Ammon's horn (tissue), 1 donor: ENCODE data around the gene CASP7.

Experiments
- DNase-seq: peaks from one replicate; pipeline ENCODE4 v3.0.0-alpha.2; 2016; ENCODE audit warnings: low spot score

The CASP7 gene

GRCh38 chr10:113666682-113667252 is 12.9 kb upstream of the CASP7 start:
- DNase-seq: no peak

DNA sequence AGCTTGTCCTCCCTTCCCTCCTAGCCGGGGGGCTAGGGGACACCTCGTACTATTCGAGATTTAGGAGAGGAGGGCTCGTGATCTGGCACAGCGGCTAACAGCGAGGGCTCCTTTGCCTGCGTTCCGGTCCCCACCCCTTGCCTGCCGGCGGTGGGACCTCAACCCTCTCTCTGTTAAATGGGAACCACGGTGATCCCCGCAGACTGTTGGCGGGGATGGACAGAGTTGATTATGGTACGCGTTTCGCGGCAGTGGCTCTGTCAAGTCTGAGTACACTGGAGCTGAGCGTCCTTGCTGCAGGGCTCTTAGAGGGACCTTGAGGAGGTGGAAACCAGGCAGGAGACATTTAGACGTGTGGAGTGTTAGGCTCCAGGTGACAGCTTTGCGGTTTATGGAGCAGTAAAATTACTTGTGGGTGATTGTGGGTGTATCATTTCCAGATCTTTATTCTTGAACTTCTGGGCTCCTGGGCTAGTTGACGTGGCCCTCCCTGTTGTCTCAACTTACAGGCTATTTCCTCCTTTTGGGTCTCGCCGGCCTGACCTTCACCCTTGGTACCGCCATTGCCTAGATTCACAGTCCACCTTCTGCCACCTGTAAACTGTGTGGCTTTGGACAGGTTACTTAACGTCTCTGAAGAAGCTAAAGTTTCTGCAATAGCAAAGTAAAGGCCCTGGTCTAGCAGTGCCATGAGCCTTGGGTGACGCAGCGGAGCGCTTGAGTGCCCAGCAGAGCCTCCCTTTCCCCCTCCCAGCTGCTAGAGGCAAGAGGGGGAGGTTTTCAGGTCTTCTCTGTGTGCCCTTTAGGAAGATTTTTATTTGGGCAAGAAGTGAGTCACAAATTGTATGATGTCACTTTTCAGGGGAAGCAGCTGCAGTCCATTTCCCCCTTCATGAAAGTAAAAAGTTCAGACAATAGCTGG is 739 bp downstream of the CASP7 start:
- peak; percentile 25 for DNase-seq

- DNase-seq: no peak
These were observed 2.1 kb downstream of the CASP7 start for GRCh38 chr10:113681533-113682470.

- DNase-seq: no peak
These were observed 3.6 kb downstream of the CASP7 start for GRCh38 chr10:113683300-113683699.

GRCh38 chr10:113686028-113686427 is 6.3 kb downstream of the CASP7 start:
- no peak for DNase-seq

DNA sequence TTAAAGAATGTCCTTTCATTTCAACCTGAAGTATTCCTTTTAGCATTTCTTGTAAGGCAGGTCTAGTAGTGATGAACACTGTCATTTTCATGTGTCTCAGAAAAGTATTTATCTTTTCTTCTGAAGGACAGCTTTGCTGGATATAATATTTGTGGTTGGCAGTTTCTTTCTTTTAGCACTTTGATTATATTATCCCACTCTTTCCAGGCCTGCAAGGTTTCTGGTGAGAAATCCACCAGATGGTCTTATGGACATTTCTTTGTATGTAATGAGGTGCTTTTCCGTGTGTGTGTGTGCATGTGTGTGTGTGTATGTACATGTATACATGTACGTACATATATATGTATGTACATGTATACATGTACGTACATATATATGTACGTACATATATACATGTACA is 7.3 kb downstream of the CASP7 start:
- DNase-seq: no peak

GRCh38 chr10:113689057-113689456 is 9.3 kb downstream of the CASP7 start:
- DNase-seq: no peak

DNA sequence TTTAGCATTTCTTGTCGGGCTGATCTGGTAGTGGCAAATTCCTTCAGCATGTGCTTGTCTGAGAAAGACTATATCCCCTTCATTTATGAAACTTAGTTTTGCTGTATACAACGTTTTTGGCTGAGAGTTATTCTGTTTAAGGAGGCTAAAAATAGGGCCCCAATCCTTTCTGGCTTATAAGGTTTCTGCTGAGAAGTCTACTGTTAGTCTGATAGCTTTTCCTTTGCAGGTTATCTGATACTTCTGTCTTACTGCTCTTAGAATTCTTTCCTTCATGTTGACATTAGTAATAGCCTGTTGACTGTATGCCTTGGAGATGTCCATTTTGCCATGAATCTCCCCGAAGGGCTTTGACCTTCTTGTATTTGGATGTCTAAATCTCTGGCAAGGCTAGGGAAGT is 9.9 kb downstream of the CASP7 start:
- no peak for DNase-seq

DNA sequence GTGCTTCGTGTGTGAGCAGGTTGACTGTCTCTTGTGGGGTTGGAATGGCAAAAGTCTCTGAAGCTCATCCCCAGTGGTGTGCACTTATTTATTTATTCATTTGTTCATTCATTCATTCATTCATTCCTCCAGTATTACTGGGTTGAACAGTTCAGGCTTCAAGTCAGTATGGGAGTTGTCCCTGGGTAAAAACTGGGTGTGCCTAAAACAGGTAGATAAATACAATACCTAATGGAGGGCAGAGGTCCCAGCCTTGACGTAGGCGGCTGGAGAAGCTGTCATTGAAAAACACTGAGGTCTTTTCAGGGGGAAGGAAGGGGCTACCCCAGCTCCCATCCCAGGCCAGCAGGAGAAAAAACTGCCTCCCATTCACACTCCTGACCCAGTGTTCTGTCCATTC is 11.0 kb downstream of the CASP7 start:
- no peak for DNase-seq

GRCh38 chr10:113691381-113691780 is 11.7 kb downstream of the CASP7 start:
- no peak for DNase-seq

DNA sequence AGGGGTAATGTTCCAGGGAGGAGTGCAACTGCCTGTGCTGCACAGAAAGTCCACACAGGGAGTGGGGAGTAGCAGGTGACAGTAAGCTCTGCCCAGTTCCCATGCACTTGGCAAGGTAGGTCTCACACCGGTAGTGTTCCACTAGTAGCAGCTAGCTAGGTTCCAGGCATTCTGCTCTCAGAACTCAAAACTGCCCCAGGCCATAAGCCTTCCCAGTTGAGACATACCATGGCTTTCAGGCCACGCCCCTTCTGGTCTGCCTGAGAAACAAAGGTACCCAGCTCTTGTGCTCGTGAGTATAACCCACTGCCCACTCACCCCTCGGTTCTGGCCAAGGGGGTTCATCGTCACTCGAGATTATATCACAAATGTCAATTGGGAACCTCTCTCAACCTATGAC is 12.6 kb downstream of the CASP7 start:
- DNase-seq: no peak

GRCh38 chr10:113693348-113693747 is 13.6 kb downstream of the CASP7 start:
- no peak for DNase-seq

DNA sequence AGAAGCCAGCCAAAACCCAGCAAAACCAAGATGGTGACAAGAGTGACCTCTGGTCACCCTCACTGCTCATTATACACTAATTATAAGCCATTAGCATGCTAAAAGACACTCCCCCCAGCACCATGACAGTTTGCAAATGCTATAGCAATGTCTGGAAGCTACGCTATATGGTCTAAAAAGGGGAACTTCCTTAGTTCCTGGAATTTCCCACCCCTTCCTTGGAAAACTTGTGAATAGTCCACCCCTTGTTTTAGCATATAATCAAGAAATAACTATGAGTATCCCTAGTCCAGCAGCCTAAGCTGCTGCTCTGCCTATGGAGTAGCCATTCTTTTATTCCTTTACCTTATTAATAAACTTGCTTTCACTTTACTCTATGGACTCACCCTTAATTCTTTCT is 16.0 kb downstream of the CASP7 start:
- no peak for DNase-seq

DNA sequence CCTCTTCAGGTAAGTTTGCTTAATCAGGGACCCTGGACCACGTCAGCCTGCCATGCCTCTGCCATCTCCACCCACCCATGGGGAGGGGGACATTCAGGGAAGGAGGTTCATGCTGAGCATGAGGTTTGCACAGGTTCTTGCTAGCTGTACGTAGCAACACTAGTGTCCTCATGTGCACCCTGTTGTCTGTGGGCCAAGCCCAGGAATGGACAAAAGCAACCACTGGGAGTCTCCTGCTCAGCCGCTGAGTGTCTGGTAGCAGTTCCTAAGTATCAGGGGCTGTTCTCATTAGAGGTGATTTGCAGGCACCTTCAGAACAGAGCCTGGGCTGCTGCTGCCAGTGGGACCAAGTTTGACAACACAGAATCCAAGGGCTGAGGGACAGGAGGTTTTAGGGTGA is 17.9 kb downstream of the CASP7 start:
- DNase-seq: no peak

DNA sequence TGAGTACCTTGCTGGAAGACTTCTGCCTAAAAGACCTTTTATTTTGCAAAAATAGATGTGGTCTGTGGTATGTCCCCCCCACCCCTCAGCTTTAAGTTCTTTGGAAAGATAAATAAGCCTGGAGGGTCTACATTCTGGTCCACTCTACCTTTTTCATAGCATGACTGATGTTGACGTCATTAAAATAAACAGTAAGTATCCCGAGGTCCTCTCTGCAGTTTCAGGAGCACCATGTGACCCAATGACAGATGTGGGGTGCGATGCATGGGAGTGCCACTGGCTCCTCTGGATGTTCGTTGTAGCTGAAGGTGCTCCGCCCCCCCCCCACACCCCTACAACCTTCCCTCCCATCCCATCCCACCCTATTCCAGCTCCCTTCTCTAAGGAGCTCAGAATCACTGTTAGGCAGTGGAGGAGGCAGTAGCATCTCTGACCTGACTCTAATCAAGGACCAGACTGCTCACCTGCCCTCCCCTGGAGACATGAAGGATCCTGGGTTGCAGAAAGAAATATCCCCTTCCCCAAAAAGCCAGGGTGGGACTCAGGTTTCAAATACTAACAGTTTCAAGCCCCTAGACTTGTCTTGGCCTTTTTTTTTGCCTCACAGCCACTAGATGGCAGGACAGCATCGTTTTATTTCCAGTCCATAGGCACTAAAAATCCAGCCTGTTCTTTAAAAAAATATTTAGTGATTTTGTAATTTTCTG is 25.1 kb downstream of the CASP7 start:
- DNase-seq: peak; percentile 78

DNA sequence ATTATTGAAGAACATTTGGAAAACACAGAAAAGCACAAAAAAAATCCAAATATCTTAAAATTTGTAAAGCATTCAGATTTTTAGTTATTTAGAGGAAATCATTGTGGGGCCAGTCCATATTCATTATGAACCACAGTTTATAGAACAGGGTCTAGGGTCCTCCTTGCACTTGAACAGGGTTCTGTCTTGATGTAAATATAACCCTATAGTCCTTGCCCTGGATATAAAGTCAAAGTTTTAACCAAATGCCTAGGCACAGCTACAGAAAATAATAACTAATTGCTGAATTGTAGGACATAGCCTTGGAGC is 25.6 kb downstream of the CASP7 start:
- no peak for DNase-seq

DNA sequence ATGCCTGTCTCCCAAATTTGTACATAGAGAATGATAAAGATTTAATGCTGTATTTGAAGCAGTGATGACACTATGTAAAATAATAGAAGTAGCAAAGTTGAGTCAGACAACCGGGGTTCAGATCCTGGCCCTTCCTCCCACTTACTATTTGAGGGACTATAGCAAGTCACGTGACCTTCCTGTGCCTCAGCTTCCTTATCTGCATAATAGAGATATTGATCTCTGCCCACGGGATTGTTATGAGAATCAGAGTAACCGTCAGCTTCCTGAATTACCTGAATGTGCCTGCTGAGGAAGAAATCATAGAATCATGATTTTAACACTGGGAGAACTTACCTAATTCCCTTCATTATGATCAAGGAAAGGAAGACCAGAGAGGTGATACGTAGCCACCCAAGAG is 26.9 kb downstream of the CASP7 start:
- DNase-seq: no peak

GRCh38 chr10:113708640-113709039 is 28.9 kb downstream of the CASP7 start:
- no peak for DNase-seq

DNA sequence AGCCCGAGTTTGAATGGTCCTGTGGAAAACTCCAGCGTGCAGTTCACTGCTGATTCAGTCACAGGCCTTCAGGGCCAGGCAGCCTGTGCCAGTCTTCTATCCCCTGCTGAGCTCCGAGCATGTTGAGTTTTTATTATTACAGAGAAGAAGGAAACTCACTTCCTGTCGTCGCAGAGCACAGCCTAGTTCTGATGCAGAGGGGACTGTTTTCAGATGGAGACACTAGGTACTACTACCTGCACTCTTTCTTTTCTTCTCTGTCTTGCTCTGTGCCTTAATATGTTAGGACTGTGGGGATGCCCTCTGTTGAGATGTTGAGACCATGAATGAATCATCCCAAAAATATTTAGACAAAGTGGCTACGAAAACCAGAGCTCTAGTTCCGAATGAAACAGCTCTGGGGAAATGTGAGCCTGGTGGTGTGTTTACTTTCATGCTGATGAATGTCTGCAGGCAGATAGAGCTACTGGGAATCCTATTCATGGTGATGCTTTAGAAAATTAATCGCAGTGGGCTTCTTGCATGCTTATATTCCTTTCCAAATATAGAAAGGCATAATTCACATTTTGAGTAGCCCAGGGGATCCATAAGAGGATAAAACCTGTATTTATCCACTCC is 29.6 kb downstream of the CASP7 start:
- peak; percentile 38 for DNase-seq

GRCh38 chr10:113711142-113711541 is 31.4 kb downstream of the CASP7 start:
- DNase-seq: peak; percentile 25

GRCh38 chr10:113712024-113712423 is 32.3 kb downstream of the CASP7 start:
- no peak for DNase-seq
